IMR-90 (cell line): Measurements from ENCODE around the gene FAM118A. TPM values are rescaled to one million over a fixed set of nuclear protein-coding genes. Genes with fewer than 3 reads are reported as not detected.

Source experiments
- ATAC-seq: fragments of 200-7000 bp; cut with Tn5 transposase; 2 replicates; pipeline ENCODE4 v1.9.1; 2020; ENCODE audit warnings: low read depth, mild to moderate bottlenecking, moderate library complexity
- BruUV-seq: library from RNA; stranded (reverse); fragments of 400-500 nt; replicated peaks from 2 replicates; lab custom pipeline; 2021; lab: Mats Ljungman, UMichigan
- CTCF ChIA-PET: fragments of 300-600 bp; formaldehyde crosslinking; extraction: SDS; loops from one replicate; lab custom pipeline; 2021; ENCODE audit warnings: antibody characterized with exemption; lab: Yijun Ruan, JAX
- POLR2A ChIA-PET: fragments of 300-600 bp; sonication (Branson Sonifier 250); formaldehyde crosslinking; loops from one replicate; lab custom pipeline; 2022; ENCODE audit warnings: antibody characterized with exemption; ENCODE audit not compliant: unreplicated experiment; lab: Charles Lee
- DNase-seq: peaks from one replicate; pipeline ENCODE4 v3.0.0; 2013
- H2AFZ ChIP-seq: replicated peaks from 2 replicates; pipeline ENCODE3; 2013; ENCODE audit warnings: low read length, mild to moderate bottlenecking; ENCODE audit not compliant: poor library complexity
- H2AK5ac ChIP-seq: 2 replicates; pipeline ENCODE4 v1.6.1; 2013; ENCODE audit warnings: low read depth, low read length, inconsistent platforms
- H2AK9ac ChIP-seq: replicated peaks from 2 replicates; pipeline ENCODE3; 2013; ENCODE audit warnings: mild to moderate bottlenecking, low read depth, low read length, moderate library complexity; ENCODE audit not compliant: poor library complexity
- H2BK120ac ChIP-seq: 2 replicates; pipeline ENCODE4 v1.6.1; 2013; ENCODE audit warnings: low read depth, low read length, inconsistent platforms
- H2BK15ac ChIP-seq: 3 replicates; pipeline ENCODE4 v1.6.1; 2013; ENCODE audit warnings: low read depth, low read length, inconsistent platforms
- H2BK20ac ChIP-seq: 2 replicates; pipeline ENCODE4 v1.6.1; 2013; ENCODE audit warnings: low read depth, mild to moderate bottlenecking, inconsistent platforms, low read length, moderate library complexity
- H2BK5ac ChIP-seq: 2 replicates; pipeline ENCODE4 v1.6.1; 2013; ENCODE audit warnings: mild to moderate bottlenecking, low read depth, low read length, inconsistent platforms; ENCODE audit not compliant: poor library complexity, severe bottlenecking
- H3K14ac ChIP-seq: replicated peaks from 2 replicates; pipeline ENCODE4 v1.6.1; 2013; ENCODE audit warnings: low read depth, low read length, inconsistent platforms
- H3K18ac ChIP-seq: 2 replicates; pipeline ENCODE4 v1.6.1; 2013; ENCODE audit warnings: low read depth, low read length, control low read depth
- H3K23ac ChIP-seq: 2 replicates; pipeline ENCODE4 v1.6.1; 2013; ENCODE audit warnings: low read depth, low read length, inconsistent platforms
- H3K27ac ChIP-seq: 2 replicates; pipeline ENCODE4 v1.5.1; 2013; ENCODE audit warnings: mild to moderate bottlenecking, control low read depth, low read length; ENCODE audit not compliant: insufficient read depth
- H3K27me3 ChIP-seq: 2 replicates; pipeline ENCODE4 v1.6.1; 2013; ENCODE audit warnings: low read length; ENCODE audit not compliant: control insufficient read depth, insufficient read depth
- H3K36me3 ChIP-seq: 2 replicates; pipeline ENCODE4 v1.6.1; 2013; ENCODE audit warnings: low read length, mixed read lengths; ENCODE audit not compliant: control insufficient read depth, insufficient read depth
- H3K4ac ChIP-seq: 2 replicates; pipeline ENCODE4 v1.6.1; 2013; ENCODE audit warnings: low read depth, low read length, inconsistent platforms
- H3K4me1 ChIP-seq: 2 replicates; pipeline ENCODE4 v1.6.1; 2013; ENCODE audit warnings: low read length, mixed read lengths; ENCODE audit not compliant: control insufficient read depth, insufficient read depth
- H3K4me2 ChIP-seq: 2 replicates; pipeline ENCODE4 v1.6.1; 2013; ENCODE audit warnings: low read depth, mild to moderate bottlenecking, control low read depth, low read length, moderate library complexity
- H3K4me3 ChIP-seq: 2 replicates; pipeline ENCODE4 v1.5.1; 2013; ENCODE audit warnings: low read depth, mild to moderate bottlenecking, control low read depth, low read length, moderate library complexity; ENCODE audit not compliant: insufficient read depth
- H3K56ac ChIP-seq: 2 replicates; pipeline ENCODE4 v1.6.1; 2013; ENCODE audit warnings: low read length, inconsistent platforms; ENCODE audit not compliant: insufficient read depth; ENCODE audit errors: extremely low read depth
- H3K79me1 ChIP-seq, 2 experiments: 2 replicates each; pipeline ENCODE4 v1.6.1; 2013; ENCODE audit warnings: low read length in 2 of 2, inconsistent platforms in 1 of 2, low read depth in 1 of 2
- H3K9ac ChIP-seq: 2 replicates; pipeline ENCODE4 v1.6.1; 2013; ENCODE audit warnings: low read depth, low read length, control low read depth
- H3K9me1 ChIP-seq: 2 replicates; pipeline ENCODE4 v1.6.1; 2013; ENCODE audit warnings: low read length, inconsistent platforms; ENCODE audit not compliant: insufficient read depth
- H3K9me3 ChIP-seq: 2 replicates; pipeline ENCODE4 v1.6.1; 2013; ENCODE audit warnings: low read length; ENCODE audit not compliant: control insufficient read depth, insufficient read depth
- H4K20me1 ChIP-seq: 2 replicates; pipeline ENCODE4 v1.6.1; 2013; ENCODE audit warnings: low read length, inconsistent platforms; ENCODE audit not compliant: insufficient read depth
- H4K5ac ChIP-seq: 2 replicates; pipeline ENCODE4 v1.6.1; 2013; ENCODE audit warnings: mild to moderate bottlenecking, low read depth, low read length, control low read depth
- H4K8ac ChIP-seq, 2 experiments: 2 replicates each; pipeline ENCODE4 v1.6.1; 2013; ENCODE audit warnings: low read depth in 2 of 2, low read length in 2 of 2, control low read depth in 1 of 2, inconsistent platforms in 1 of 2
- H4K91ac ChIP-seq: 2 replicates; pipeline ENCODE4 v1.6.1; 2013; ENCODE audit warnings: low read depth, low read length, inconsistent platforms; ENCODE audit not compliant: insufficient read depth
- CEBPB ChIP-seq: IDR thresholded peaks from 2 replicates; pipeline ENCODE4 v1.6.1; 2012; ENCODE audit warnings: low read depth, low read length, improper control_type of control experiment
- CTCF ChIP-seq: conservative IDR thresholded peaks from 2 replicates; pipeline ENCODE4 v1.5.1; 2012; ENCODE audit warnings: mild to moderate bottlenecking, low read depth, low read length, improper control_type of control experiment
- FOS ChIP-seq: fragments of 150-350 bp; IDR thresholded peaks from 2 replicates; pipeline ENCODE4 v1.6.1; 2016; ENCODE audit warnings: low read depth, low read length
- MAFK ChIP-seq: IDR thresholded peaks from 2 replicates; pipeline ENCODE4 v1.6.1; 2012; ENCODE audit warnings: low read depth, low read length, improper control_type of control experiment
- MAZ ChIP-seq: IDR thresholded peaks from 2 replicates; pipeline ENCODE4 v1.6.1; 2012; ENCODE audit warnings: low read depth, mild to moderate bottlenecking, low read length, improper control_type of control experiment, moderate library complexity, borderline replicate concordance
- MXI1 ChIP-seq: IDR thresholded peaks from 2 replicates; pipeline ENCODE4 v1.6.1; 2012; ENCODE audit warnings: low read depth, mild to moderate bottlenecking, low read length, moderate library complexity, borderline replicate concordance
- NFE2L2 ChIP-seq: fragments of 150-350 bp; IDR thresholded peaks from 2 replicates; pipeline ENCODE4 v1.6.1; 2016; ENCODE audit warnings: low read depth, mild to moderate bottlenecking, low read length
- RAD21 ChIP-seq: IDR thresholded peaks from 2 replicates; pipeline ENCODE4 v1.6.1; 2012; ENCODE audit warnings: low read length, improper control_type of control experiment
- RFX5 ChIP-seq: IDR thresholded peaks from 2 replicates; pipeline ENCODE4 v1.8.0; 2012; ENCODE audit warnings: low read depth, mild to moderate bottlenecking, low read length, moderate library complexity
- SMC3 ChIP-seq: fragments of 150-350 bp; IDR thresholded peaks from 2 replicates; pipeline ENCODE4 v1.6.1; 2016; ENCODE audit warnings: low read depth, mild to moderate bottlenecking, antibody characterized with exemption, low read length, moderate library complexity
- USF2 ChIP-seq: fragments of 150-350 bp; IDR thresholded peaks from 2 replicates; pipeline ENCODE4 v1.6.1; 2017; ENCODE audit warnings: mild to moderate bottlenecking, antibody characterized with exemption, low read length, low read depth
- WGBS, 2 experiments: methylation state at CpG; one replicate each; pipeline versions ENCODE4 v1.1.5 to v1.1.7; 2013; ENCODE audit warnings: missing lambda C conversion rate in 2 of 2; ENCODE audit not compliant: insufficient read length in 1 of 2; ENCODE audit errors: extremely low coverage in 2 of 2; 5-methylcytosine and 5-hydroxymethylcytosine counted together
- dilution Hi-C: fragments of 300-500 bp; cut with HindIII; formaldehyde crosslinking; loops from one replicate; pipeline ENCODE4 v1.14.3; 2018; ENCODE audit warnings: low sequenced_read_pairs; ENCODE audit not compliant: unreplicated experiment
- in situ Hi-C: fragments of 300-500 bp; cut with MboI; formaldehyde crosslinking; loops from 3 replicates; pipeline ENCODE4 v1.14.3; 2019; ENCODE audit warnings: low sequenced_read_pairs, inconsistent platforms, mixed read lengths
- intact Hi-C: fragments of 100-400 bp; cut with micrococcal nuclease; formaldehyde crosslinking; loops from 2 replicates; pipeline ENCODE4 v1.10.0; 2022
- polyA plus RNA-seq, 3 experiments: library from polyadenylated mRNA; depleted of rRNA; stranded (reverse); fragments of >200 nt; gene quantifications; 2 replicates each; pipeline ENCODE4 v1.2.3, GENCODE V29; 2012; ENCODE audit warnings: low replicate concordance in 1 of 3
- total RNA-seq: library from RNA; depleted of rRNA; stranded (reverse); fragments of >200 nt; gene quantifications from 2 replicates; pipeline ENCODE4 v1.2.3, GENCODE V29; 2012

The FAM118A gene
- total and polyA plus RNA-seq, 2 of the 4 experiments (the other 2 are of a cell fraction) = 20.6 to 95.6 TPM

- 94% methylated on average over 4 of the region's 8 CpGs; no CpG with 5 or more reads in 1 of the 2 experiments for WGBS, 2 experiments
- DNase-seq = no peak
- POLR2A ChIA-PET = interaction anchor here (0.6 kb wide), 1 partner anchor 54 kb away, joined by 4 read pairs; no protein-coding TSS in a partner anchor
These were observed 19.2 kb downstream of the FAM118A start for GRCh38 chr22:45328822-45329529.

More at GRCh38 chr22:45328822-45329529, 19.2 kb downstream of the FAM118A start:
- Histone ChIP-seq H3K4me1 (peaks cover 2% of the 10 kb centered on the region; the same call in 1 of the 2 replicates), H2AFZ (no peak overlapping the region), H2AK5ac (no peak overlapping the region), H4K8ac (no peak overlapping the region), H3K79me1 (peaks cover 3 to 22% of the 10 kb centered on the region in 2 experiments; a peak in 2 of 4 replicates), H4K91ac (no peak overlapping the region), H3K9me1 (peaks cover 6% of the 10 kb centered on the region; the same call in 1 of the 2 replicates), H3K23ac (no peak overlapping the region), H2BK120ac (no peak overlapping the region), H3K56ac (no peak overlapping the region), H3K27me3 (no peaks in the 10 kb centered on the region), H3K4me2 (no peak overlapping the region), H2BK20ac (no peak overlapping the region), H2BK15ac (no peak overlapping the region), H2AK9ac (no peak overlapping the region), H3K4ac (no peak overlapping the region), H3K4me3 (no peak overlapping the region), H3K36me3 (peaks cover 47% of the 10 kb centered on the region), H4K20me1 (peaks cover 6% of the 10 kb centered on the region), H2BK5ac (no peak overlapping the region), H3K27ac (no peak overlapping the region), H3K14ac (no peak overlapping the region), H4K5ac (no peak overlapping the region), H3K9ac (no peak overlapping the region), H3K18ac (no peak overlapping the region), H3K9me3 (no peaks in the 10 kb centered on the region)
- intact Hi-C loops = no loop called here
- TSS peak; percentile 65 for BruUV-seq
- no peak for TF ChIP-seq CEBPB
- no peak for TF ChIP-seq NFE2L2
- no peak for TF ChIP-seq FOS
- no peak for TF ChIP-seq MAFK
- TF ChIP-seq RFX5 = no peak
- no peak for TF ChIP-seq CTCF
- TF ChIP-seq RAD21 = no peak
- no peak for TF ChIP-seq SMC3
- TF ChIP-seq USF2 = no peak
- no peak for TF ChIP-seq MAZ
- TF ChIP-seq MXI1 = no peak
- in situ Hi-C loops = no loop called here
- dilution Hi-C loops = no loop called here
- ATAC-seq = no peak
- CTCF ChIA-PET = no interaction called here
